SU-DHL-6 (cell line): ENCODE measurements around the gene RBPMS2.

Experiments used
- EZH2phosphoT487 ChIP-seq: fragments of 200-600 bp; sonication (generic), shearing (Covaris generic); conservative IDR thresholded peaks from 2 replicates; pipeline ENCODE4 v1.6.1; 2018; ENCODE audit warnings: mild to moderate bottlenecking, antibody characterized with exemption, low read length, moderate library complexity, mixed read lengths
- TF ChIP-seq, protein P1 (sequence below): fragments of 200-600 bp; sonication (generic); IDR thresholded peaks from one replicate; pipeline ENCODE4 v1.5.1; 2017; ENCODE audit warnings: antibody characterized with exemption, mild to moderate bottlenecking, low read length, moderate library complexity; ENCODE audit not compliant: insufficient read depth, poor library complexity, severe bottlenecking

DNA sequence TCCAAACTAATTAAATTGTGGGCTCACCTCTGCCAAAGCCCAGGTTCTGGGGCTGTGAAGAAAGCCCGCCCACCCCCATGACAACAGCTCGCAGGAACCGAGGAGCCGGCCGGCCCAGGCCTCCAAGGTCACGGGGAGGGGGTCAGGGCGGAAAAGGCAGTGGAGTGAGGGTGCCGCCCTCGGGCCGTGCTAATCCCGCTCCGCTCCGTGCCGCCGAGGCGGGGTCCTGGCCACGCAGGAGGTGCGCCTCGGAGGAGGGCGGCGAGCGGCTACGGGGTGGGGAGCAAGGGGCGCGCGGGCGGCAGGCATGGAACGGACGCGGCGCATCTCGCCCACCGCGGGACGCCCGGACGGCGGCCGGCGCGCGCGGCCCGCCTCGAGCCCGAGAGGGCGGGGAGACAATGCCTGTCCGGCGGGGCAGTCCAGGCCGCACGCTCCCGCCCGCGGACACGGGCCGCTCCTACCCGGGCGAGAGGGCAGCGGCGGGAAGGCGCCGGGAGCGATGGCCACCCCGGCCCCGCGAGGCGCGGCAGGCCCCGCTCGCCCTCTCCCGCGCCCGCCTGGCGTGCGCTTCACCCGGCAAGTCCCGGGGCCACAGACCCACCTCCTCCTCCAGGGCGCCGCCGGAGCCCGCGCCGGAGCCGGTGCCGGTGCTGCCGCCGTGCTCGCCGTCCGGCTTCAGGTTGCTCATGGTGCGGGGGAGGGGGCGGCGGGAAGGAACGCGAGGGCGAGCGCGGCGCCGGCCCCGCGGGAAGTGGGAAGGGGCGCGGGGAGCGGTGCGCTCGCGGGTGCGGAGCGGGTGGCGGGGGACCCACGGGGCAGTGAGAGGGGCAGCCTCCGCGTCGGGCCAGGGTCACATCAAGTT is 528 bp downstream of the RBPMS2 start:
- TF ChIP-seq, protein P1, sequence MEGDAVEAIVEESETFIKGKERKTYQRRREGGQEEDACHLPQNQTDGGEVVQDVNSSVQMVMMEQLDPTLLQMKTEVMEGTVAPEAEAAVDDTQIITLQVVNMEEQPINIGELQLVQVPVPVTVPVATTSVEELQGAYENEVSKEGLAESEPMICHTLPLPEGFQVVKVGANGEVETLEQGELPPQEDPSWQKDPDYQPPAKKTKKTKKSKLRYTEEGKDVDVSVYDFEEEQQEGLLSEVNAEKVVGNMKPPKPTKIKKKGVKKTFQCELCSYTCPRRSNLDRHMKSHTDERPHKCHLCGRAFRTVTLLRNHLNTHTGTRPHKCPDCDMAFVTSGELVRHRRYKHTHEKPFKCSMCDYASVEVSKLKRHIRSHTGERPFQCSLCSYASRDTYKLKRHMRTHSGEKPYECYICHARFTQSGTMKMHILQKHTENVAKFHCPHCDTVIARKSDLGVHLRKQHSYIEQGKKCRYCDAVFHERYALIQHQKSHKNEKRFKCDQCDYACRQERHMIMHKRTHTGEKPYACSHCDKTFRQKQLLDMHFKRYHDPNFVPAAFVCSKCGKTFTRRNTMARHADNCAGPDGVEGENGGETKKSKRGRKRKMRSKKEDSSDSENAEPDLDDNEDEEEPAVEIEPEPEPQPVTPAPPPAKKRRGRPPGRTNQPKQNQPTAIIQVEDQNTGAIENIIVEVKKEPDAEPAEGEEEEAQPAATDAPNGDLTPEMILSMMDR, result no peak
- TF ChIP-seq EZH2phosphoT487, result no peak
